A549 (cell line): Measurements from ENCODE around the gene MLC1. TPM values are rescaled to one million over a fixed set of nuclear protein-coding genes. Genes with fewer than 3 reads are reported as not detected.

ENCODE experiments used
- ATAC-seq, 2 experiments: fragments of 200-7000 bp in 1 of 2; fragments of >200 bp in 1 of 2; cut with Nextera tagmentation in 1 of 2; cut with Tn5 transposase in 1 of 2; 3 replicates each; pipeline versions ENCODE4 v1.8.0 to v1.9.1; 2018 to 2020; ENCODE audit warnings: mild to moderate bottlenecking in 1 of 2, moderate library complexity in 1 of 2
- CTCF ChIA-PET: fragments of 300-600 bp; sonication (Branson Sonifier 250); formaldehyde crosslinking; extraction: SDS; loops from one replicate; lab custom pipeline; 2021; ENCODE audit warnings: antibody characterized with exemption, inconsistent platforms; lab: Yijun Ruan, JAX
- POLR2A ChIA-PET: fragments of 350-600 bp; formaldehyde crosslinking; extraction: SDS; loops from one replicate; lab custom pipeline; 2021; ENCODE audit warnings: antibody characterized with exemption, inconsistent platforms; lab: Yijun Ruan, JAX
- DNase-seq, 2 experiments: peaks; one replicate each; pipeline versions ENCODE4 v3.0.0 to v3.0.0-alpha.2; 2011 to 2016; ENCODE audit warnings: low read depth in 1 of 2, low spot score in 1 of 2
- FAIRE-seq: peaks from 2 replicates; lab custom pipeline; 2011; peaks lifted over from hg19 to GRCh38; lab: Jason Lieb, UNC
- H3K27ac ChIP-seq, 2 experiments: fragments of >200 bp; sonication (Bioruptor Twin); formaldehyde crosslinking; 3 replicates each; pipeline ENCODE4 v1.5.1; 2016 to 2017
- H3K4me1 ChIP-seq: fragments of >200 bp; sonication (Bioruptor Twin); formaldehyde crosslinking; 3 replicates; pipeline ENCODE4 v1.6.1; 2016
- H3K4me2 ChIP-seq: fragments of >200 bp; sonication (Bioruptor Twin); formaldehyde crosslinking; 3 replicates; pipeline ENCODE4 v1.6.1; 2016
- H3K4me3 ChIP-seq: fragments of >200 bp; sonication (Bioruptor Twin); formaldehyde crosslinking; 3 replicates; pipeline ENCODE4 v1.5.1; 2016
- H3K9me3 ChIP-seq: fragments of >200 bp; sonication (Bioruptor Twin); formaldehyde crosslinking; 3 replicates; pipeline ENCODE4 v1.6.1; 2016
- CBX2 ChIP-seq: fragments of 200-600 bp; sonication (generic); IDR thresholded peaks from 2 replicates; pipeline ENCODE4 v1.6.1; 2016; ENCODE audit warnings: low read depth, mild to moderate bottlenecking, borderline replicate concordance
- CHD4 ChIP-seq: fragments of 200-600 bp; sonication (generic); IDR thresholded peaks from 2 replicates; pipeline ENCODE4 v1.6.1; 2016; ENCODE audit warnings: antibody characterized with exemption, mild to moderate bottlenecking, borderline replicate concordance
- EP300 ChIP-seq, 2 experiments: fragments of >200 bp; sonication (Bioruptor Twin); formaldehyde crosslinking; IDR thresholded peaks; 2 replicates in 1 of 2; 3 replicates in 1 of 2; pipeline ENCODE4 v1.6.1; 2016 to 2017
- ESRRA ChIP-seq: fragments of 150-350 bp; IDR thresholded peaks from 2 replicates; pipeline ENCODE4 v1.6.1; 2014; ENCODE audit warnings: mild to moderate bottlenecking, low read length, borderline replicate concordance
- FOSB ChIP-seq: fragments of 250-450 bp; sonication (Bioruptor Pico); IDR thresholded peaks from 2 replicates; pipeline ENCODE4 v1.5.0; 2020; ENCODE audit warnings: mild to moderate bottlenecking, moderate library complexity
- FOSL2 ChIP-seq, 2 experiments: fragments of 450-650 bp in 1 of 2; fragments of >200 bp in 1 of 2; sonication (Bioruptor Twin) in 1 of 2; formaldehyde crosslinking; IDR thresholded peaks; 2 replicates each; pipeline versions ENCODE4 v1.5.0 to v1.6.1; 2016 to 2020; ENCODE audit warnings: mild to moderate bottlenecking in 1 of 2, moderate library complexity in 1 of 2
- HDAC2 ChIP-seq: fragments of 200-600 bp; sonication (generic); IDR thresholded peaks from 2 replicates; pipeline ENCODE4 v1.6.1; 2016
- HOXA7 ChIP-seq: fragments of 250-450 bp; sonication (Bioruptor Pico); IDR thresholded peaks from 2 replicates; pipeline ENCODE4 v1.5.0; 2020; ENCODE audit warnings: mild to moderate bottlenecking, moderate library complexity
- HOXB5 ChIP-seq: fragments of 250-450 bp; sonication (Bioruptor Pico); IDR thresholded peaks from 2 replicates; pipeline ENCODE4 v1.5.0; 2020; ENCODE audit warnings: mild to moderate bottlenecking, moderate library complexity
- JUNB ChIP-seq: fragments of >200 bp; sonication (Bioruptor Twin); formaldehyde crosslinking; IDR thresholded peaks from 2 replicates; pipeline ENCODE4 v1.6.1; 2016
- KDM1A ChIP-seq: fragments of 200-600 bp; sonication (generic); IDR thresholded peaks from 2 replicates; pipeline ENCODE4 v1.6.1; 2016; ENCODE audit warnings: low read depth, mild to moderate bottlenecking
- KDM5A ChIP-seq: fragments of 200-600 bp; sonication (generic); IDR thresholded peaks from 2 replicates; pipeline ENCODE4 v1.6.1; 2016; ENCODE audit warnings: antibody characterized with exemption, mild to moderate bottlenecking
- MAZ ChIP-seq: fragments of 150-350 bp; IDR thresholded peaks from 2 replicates; pipeline ENCODE4 v1.6.1; 2014; ENCODE audit warnings: antibody characterized with exemption, low read depth, low read length, borderline replicate concordance
- MYC ChIP-seq: IDR thresholded peaks from 2 replicates; pipeline ENCODE4 v1.6.1; 2012; ENCODE audit warnings: mild to moderate bottlenecking, inconsistent platforms, low read length, improper control_type of control experiment, borderline replicate concordance
- PHF8 ChIP-seq: fragments of 200-600 bp; sonication (generic); IDR thresholded peaks from 2 replicates; pipeline ENCODE4 v1.6.1; 2016; ENCODE audit warnings: low read depth, mild to moderate bottlenecking, antibody characterized with exemption, moderate library complexity, borderline replicate concordance
- RARB ChIP-seq: fragments of 250-450 bp; sonication (Bioruptor Pico); IDR thresholded peaks from 2 replicates; pipeline ENCODE4 v1.8.0; 2021; ENCODE audit warnings: mild to moderate bottlenecking, moderate library complexity
- RNF2 ChIP-seq: fragments of 200-600 bp; sonication (generic); IDR thresholded peaks from 2 replicates; pipeline ENCODE4 v1.6.1; 2016; ENCODE audit warnings: low read depth, mild to moderate bottlenecking, antibody characterized with exemption, moderate library complexity, borderline replicate concordance
- TP53 ChIP-seq: fragments of 250-450 bp; sonication (Bioruptor Pico); IDR thresholded peaks from 2 replicates; pipeline ENCODE4 v1.5.0; 2021; ENCODE audit warnings: mild to moderate bottlenecking, moderate library complexity
- ZNF302 ChIP-seq: fragments of 250-450 bp; sonication (Bioruptor Pico); IDR thresholded peaks from 2 replicates; pipeline ENCODE4 v1.9.0; 2021; ENCODE audit warnings: inconsistent platforms, mild to moderate bottlenecking, moderate library complexity
- ZSCAN20 ChIP-seq: fragments of 250-450 bp; sonication (Bioruptor Pico); IDR thresholded peaks from 2 replicates; pipeline ENCODE4 v1.8.0; 2022; ENCODE audit warnings: mild to moderate bottlenecking, moderate library complexity
- whole genome bisulfite sequencing: methylation state at CpG from one replicate; pipeline ENCODE4 v1.1.6; 2017; ENCODE audit errors: missing lambda C conversion rate; 5-methylcytosine and 5-hydroxymethylcytosine counted together
- polyA plus RNA-seq, 4 experiments: library from polyadenylated mRNA; depleted of rRNA in 3 of 4; stranded (reverse); fragments of >200 nt; fragmentation: RNase III in 1 of 4; extraction: RNeasy Plus Mini Kit Qiagen cat#74134 plus additional on column Dnase treatment in 1 of 4; gene quantifications; 2 replicates in 3 of 4; 3 replicates in 1 of 4; pipeline ENCODE4 v1.2.3, GENCODE V29; 2011 to 2017
- TF ChIP-seq, protein P1 (sequence below): IDR thresholded peaks from 2 replicates; pipeline ENCODE4 v1.6.1; 2012; ENCODE audit warnings: low read depth, borderline replicate concordance
- TF ChIP-seq, protein P2 (sequence below): fragments of 250-450 bp; sonication (Bioruptor Pico); IDR thresholded peaks from 2 replicates; pipeline ENCODE4 v1.5.0; 2021; ENCODE audit warnings: mild to moderate bottlenecking, moderate library complexity, borderline replicate concordance
- TF ChIP-seq, protein P3 (sequence below): IDR thresholded peaks from 2 replicates; pipeline ENCODE4 v1.6.1; 2012
- TF ChIP-seq, protein P4 (sequence below): fragments of 250-450 bp; sonication (Bioruptor Pico); IDR thresholded peaks from 2 replicates; pipeline ENCODE4 v1.5.0; 2020; ENCODE audit warnings: low read depth, mild to moderate bottlenecking, moderate library complexity
- TF ChIP-seq, protein P5 (sequence below): fragments of >200 bp; sonication (Bioruptor Twin); formaldehyde crosslinking; IDR thresholded peaks from 2 replicates; pipeline ENCODE4 v1.6.1; 2016
- TF ChIP-seq, protein P6 (sequence below): fragments of 450-650 bp; IDR thresholded peaks from 2 replicates; pipeline ENCODE4 v1.6.1; 2014; ENCODE audit warnings: antibody characterized with exemption

The MLC1 gene
- polyA plus RNA-seq, 2 of the 4 experiments (the other 2 are of a cell fraction) = not detected

DNA sequence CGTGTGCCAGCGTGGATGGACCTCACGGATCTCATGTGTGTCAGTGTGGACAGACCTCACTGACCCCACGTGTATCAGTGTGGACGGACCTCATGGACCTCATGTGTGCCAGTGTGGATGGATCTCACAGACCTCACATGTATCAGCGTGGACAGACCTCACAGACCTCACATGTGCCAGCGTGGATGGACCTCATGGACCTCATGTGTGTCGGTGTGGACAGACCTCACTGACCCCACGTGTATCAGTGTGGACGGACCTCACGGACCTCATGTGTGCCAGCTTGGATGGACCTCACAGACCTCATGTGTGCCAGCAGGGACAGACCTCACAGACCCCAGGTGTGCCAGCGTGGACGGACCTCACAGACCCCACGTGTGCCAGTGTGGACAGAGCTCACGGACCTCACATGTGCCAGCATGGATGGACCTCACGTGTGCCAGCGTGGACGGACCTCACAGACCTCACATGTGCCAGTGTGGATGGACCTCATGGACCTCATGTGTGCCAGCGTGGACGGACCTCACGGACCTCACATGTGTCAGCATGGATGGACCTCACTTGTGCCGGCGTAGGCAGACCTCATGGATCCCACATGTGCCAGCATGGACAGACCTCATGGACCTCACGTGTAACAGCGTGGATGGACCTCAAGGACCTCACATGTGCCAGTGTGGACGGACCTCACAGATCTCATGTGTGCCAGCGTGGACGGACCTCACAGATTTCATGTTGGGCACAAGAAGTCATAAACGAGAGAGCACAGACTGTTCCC lies 45.4 kb downstream of the MLC1 start:
- FAIRE-seq (no peak), DNase-seq (no peak), ATAC-seq (no peak)
- peaks cover 9% of the 10 kb centered on the region; the same call in 1 of the 3 replicates for H3K9me3 ChIP-seq
- TF ChIP-seq MYC (no peak), RARB (CRISPR knock-in tag) (no peak), JUNB (no peak), CBX2 (no peak), ESRRA (no peak), EP300 (IDR thresholded peaks at IDR 0.05) (no peak), KDM1A (no peak), MAZ (no peak), ZNF302 (CRISPR knock-in tag) (no peak)
- TF ChIP-seq, protein P1, sequence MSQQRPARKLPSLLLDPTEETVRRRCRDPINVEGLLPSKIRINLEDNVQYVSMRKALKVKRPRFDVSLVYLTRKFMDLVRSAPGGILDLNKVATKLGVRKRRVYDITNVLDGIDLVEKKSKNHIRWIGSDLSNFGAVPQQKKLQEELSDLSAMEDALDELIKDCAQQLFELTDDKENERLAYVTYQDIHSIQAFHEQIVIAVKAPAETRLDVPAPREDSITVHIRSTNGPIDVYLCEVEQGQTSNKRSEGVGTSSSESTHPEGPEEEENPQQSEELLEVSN = no peak
- ChIA-PET POLR2A (no interaction called here), CTCF (interaction anchor here (2.1 kb wide), 1 partner anchor 9 kb away, joined by 10 read pairs; no protein-coding TSS in a partner anchor)
- no peak overlapping the region for H3K4me2 ChIP-seq
- WGBS = 56% methylated on average over 18 of the region's 29 CpGs
- no peaks in the 10 kb centered on the region for H3K4me1 ChIP-seq
- no peak overlapping the region for H3K27ac ChIP-seq
- no peak overlapping the region for H3K4me3 ChIP-seq

DNA sequence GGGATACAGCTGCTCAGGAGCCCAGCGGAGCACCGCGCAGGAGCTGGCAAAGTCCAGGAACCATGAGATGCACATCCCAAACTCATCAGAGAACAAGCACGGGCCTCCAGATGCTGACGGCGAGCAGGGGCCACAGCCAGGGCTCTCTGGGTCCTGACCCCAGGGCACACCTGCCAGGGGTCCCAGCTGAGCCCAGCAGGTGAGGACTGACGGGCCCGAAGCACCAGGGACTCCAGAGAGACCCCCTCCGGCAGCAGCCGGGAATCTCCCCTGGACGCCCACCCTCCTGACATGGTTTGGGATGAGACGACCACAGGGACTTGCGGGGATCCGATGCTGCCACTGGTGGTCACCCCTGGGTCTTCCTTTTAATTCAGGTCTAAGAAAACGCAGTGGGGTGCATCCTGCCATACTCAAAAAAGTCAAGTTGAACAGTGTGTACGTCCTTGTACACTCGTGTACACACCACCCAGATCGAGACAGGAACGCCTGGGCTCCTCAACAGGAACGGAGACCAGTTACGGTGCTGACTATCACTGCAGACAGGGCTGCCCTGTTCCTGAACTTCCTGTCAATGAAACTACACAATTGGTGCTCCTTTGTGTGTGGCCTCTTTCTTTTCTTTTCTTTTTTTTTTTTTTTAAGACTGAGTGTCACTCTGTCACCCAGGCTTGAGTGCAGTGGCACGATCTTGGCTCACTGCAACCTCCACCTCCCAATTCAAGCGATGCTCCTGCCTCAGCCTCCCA lies 49.1 kb downstream of the MLC1 start:
- Histone ChIP-seq H3K4me3 (no peak overlapping the region), H3K4me2 (no peak overlapping the region), H3K27ac (no peak overlapping the region), H3K9me3 (peaks cover 9% of the 10 kb centered on the region; the same call in 1 of the 3 replicates), H3K4me1 (no peaks in the 10 kb centered on the region)
- ChIA-PET POLR2A (no interaction called here), CTCF (interaction anchor here (1.4 kb wide), 2 partner anchors 103 to 106 kb away, joined by 3 to 5 read pairs; no protein-coding TSS in a partner anchor)
- ATAC-seq (no peak), FAIRE-seq (no peak), DNase-seq (no peak)
- WGBS = 61% methylated on average over 8 of the region's 23 CpGs
- TF ChIP-seq, protein P2, sequence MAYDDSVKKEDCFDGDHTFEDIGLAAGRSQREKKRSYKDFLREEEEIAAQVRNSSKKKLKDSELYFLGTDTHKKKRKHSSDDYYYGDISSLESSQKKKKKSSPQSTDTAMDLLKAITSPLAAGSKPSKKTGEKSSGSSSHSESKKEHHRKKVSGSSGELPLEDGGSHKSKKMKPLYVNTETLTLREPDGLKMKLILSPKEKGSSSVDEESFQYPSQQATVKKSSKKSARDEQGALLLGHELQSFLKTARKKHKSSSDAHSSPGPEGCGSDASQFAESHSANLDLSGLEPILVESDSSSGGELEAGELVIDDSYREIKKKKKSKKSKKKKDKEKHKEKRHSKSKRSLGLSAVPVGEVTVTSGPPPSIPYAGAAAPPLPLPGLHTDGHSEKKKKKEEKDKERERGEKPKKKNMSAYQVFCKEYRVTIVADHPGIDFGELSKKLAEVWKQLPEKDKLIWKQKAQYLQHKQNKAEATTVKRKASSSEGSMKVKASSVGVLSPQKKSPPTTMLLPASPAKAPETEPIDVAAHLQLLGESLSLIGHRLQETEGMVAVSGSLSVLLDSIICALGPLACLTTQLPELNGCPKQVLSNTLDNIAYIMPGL = no peak
- TF ChIP-seq JUNB = no peak
- no peak for TF ChIP-seq KDM1A
- TF ChIP-seq TP53 = no peak
- no peak for TF ChIP-seq MAZ
- TF ChIP-seq CHD4 = no peak
- no peak for TF ChIP-seq ESRRA
- TF ChIP-seq PHF8 = no peak
- TF ChIP-seq RNF2 = no peak
- TF ChIP-seq KDM5A = no peak
- TF ChIP-seq, protein P3, sequence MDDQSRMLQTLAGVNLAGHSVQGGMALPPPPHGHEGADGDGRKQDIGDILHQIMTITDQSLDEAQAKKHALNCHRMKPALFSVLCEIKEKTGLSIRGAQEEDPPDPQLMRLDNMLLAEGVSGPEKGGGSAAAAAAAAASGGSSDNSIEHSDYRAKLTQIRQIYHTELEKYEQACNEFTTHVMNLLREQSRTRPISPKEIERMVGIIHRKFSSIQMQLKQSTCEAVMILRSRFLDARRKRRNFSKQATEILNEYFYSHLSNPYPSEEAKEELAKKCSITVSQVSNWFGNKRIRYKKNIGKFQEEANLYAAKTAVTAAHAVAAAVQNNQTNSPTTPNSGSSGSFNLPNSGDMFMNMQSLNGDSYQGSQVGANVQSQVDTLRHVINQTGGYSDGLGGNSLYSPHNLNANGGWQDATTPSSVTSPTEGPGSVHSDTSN = no peak
- TF ChIP-seq FOSL2 (IDR thresholded peaks at IDR 0.05) = no peak
- no peak for TF ChIP-seq FOSL2 (CRISPR knock-in tag; IDR thresholded peaks at IDR 0.05)
- TF ChIP-seq, protein P4, sequence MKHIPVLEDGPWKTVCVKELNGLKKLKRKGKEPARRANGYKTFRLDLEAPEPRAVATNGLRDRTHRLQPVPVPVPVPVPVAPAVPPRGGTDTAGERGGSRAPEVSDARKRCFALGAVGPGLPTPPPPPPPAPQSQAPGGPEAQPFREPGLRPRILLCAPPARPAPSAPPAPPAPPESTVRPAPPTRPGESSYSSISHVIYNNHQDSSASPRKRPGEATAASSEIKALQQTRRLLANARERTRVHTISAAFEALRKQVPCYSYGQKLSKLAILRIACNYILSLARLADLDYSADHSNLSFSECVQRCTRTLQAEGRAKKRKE (CRISPR knock-in tag) = no peak
- TF ChIP-seq, protein P5, sequence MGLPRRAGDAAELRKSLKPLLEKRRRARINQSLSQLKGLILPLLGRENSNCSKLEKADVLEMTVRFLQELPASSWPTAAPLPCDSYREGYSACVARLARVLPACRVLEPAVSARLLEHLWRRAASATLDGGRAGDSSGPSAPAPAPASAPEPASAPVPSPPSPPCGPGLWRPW = no peak
- TF ChIP-seq, protein P6, sequence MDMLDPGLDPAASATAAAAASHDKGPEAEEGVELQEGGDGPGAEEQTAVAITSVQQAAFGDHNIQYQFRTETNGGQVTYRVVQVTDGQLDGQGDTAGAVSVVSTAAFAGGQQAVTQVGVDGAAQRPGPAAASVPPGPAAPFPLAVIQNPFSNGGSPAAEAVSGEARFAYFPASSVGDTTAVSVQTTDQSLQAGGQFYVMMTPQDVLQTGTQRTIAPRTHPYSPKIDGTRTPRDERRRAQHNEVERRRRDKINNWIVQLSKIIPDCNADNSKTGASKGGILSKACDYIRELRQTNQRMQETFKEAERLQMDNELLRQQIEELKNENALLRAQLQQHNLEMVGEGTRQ = no peak
- TF ChIP-seq HOXB5 (CRISPR knock-in tag) = no peak
- no peak for TF ChIP-seq ZSCAN20 (CRISPR knock-in tag)
- TF ChIP-seq HOXA7 (CRISPR knock-in tag) = no peak
- TF ChIP-seq HDAC2 = no peak
- TF ChIP-seq FOSB (CRISPR knock-in tag) = no peak
